Measurements from ENCODE around the gene GALNS.

GALNS gene

DNA sequence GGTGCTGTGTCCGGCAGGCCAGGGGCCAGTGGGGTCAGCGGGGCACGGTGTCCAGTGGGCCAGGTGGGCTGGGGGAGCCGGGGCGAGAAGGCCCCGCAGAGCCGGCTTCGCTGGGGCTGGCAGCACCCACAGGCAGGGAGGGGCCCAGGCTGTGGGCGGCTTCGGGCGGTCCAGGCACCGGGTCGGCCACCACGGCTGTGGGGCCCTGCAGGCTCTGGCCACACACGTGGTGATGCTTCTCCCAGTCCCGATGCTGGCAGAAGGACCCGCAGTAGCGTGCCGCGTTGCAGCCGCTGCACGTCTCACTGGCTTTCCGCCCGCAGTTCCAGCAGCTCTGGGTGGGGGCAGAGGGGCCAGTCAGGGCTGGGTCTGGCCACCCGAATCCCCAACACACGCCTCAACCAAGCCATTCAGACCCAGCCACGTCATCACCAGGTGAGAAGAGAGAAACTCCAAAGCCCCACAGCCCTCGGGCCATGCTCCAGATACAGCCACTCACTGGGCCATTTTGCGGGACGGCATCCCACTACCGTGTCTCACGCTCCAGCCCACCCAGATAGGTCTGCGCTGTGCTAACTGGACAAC, 20.3 kb upstream of the GALNS start:
- no peak for DNase-seq (ENCODE audit: low read depth in 3 of 3)

DNA sequence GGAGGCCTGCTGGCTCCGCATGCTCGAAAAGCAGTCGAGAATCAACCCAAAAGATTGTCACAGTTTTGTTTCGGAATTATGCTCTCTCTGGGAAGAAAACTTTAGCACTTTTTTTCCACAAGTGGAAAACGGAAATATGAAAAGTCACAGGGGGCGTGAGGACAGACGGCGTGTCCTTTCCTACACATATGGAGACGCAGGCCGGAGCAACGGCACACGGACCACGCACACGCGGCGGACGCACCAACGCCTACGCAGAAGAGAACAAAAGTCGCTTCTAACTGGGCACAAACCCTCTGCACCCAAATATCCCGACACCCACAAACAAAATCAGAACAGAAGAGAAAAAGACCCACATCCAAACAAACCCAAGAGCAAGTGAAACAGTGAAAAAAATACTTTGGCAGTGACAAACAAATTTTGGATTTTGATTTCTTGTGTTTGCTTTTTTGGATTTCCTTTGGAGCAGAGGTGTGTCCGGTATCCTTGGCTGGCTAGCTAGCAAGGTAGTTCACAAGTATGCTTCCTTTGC, 19.0 kb upstream of the GALNS start:
- DNase-seq (ENCODE audit: low read depth in 3 of 3): no peak

DNA sequence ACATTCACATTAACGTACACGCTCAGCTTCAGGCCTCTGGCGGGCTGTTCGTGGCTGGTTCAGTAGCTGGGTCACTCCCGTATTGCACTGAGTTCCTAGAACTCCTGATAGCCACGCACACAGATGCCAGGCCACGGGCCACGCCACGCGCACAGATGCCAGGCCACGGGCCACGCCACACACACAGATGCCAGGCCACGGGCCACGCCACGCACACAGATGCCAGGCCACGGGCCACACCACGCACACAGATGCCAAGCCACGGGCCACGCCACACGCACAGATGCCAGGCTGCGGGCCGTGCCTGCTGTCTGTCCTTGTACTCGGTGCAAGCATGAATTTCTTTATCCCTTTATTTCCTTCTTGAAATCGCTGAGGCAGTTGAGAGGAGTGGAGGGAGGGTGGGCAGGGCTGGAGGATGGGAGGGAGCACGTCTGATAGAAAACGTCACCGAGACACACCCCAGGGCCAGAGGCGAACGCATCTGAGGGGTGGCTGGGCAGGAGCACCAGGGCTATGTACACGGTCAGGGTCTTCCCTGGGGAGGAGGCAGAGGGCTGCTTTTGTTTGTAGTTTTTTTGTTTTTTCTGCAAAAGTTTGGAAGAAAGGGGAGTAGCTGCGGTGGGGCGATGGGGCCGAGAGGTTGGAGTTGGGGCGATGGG, 18.3 kb upstream of the GALNS start:
- DNase-seq (ENCODE audit: low read depth in 3 of 3): no peak

DNA sequence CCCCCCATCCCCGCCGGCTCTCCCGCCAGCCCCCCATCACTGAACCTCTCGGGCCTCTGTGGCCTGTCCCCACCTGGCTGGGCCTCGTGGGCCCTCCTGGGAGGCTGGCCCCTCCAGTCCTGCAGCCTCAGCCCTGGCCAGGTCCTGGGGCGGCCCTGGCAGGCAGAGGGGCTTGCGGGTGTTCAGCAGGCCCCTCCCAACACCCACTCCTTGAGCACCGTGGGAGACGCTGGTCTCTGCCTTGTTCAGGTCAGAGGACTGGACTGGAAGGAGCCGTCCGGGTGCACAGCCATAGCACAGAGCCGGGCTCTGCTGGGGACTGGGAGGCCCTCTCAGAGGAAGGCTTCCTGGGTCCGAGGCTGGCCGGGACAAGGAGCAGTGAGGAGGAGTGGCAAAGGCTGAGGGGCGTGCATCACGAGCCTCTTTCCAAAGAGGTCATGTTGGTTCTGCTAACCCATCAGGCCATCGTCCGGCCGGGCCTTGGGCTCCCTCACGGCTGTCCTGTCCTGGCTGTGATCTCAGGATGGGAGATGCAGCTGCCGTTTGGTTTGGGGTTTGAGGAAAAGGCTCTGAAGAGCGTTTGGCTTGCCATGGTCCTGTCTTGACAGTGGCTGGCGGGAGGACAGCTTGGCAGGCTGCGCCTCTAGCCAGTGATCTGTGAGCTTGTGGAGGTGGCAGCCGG, 16.0 kb upstream of the GALNS start:
- no peak for DNase-seq (ENCODE audit: low read depth in 3 of 3)

DNA sequence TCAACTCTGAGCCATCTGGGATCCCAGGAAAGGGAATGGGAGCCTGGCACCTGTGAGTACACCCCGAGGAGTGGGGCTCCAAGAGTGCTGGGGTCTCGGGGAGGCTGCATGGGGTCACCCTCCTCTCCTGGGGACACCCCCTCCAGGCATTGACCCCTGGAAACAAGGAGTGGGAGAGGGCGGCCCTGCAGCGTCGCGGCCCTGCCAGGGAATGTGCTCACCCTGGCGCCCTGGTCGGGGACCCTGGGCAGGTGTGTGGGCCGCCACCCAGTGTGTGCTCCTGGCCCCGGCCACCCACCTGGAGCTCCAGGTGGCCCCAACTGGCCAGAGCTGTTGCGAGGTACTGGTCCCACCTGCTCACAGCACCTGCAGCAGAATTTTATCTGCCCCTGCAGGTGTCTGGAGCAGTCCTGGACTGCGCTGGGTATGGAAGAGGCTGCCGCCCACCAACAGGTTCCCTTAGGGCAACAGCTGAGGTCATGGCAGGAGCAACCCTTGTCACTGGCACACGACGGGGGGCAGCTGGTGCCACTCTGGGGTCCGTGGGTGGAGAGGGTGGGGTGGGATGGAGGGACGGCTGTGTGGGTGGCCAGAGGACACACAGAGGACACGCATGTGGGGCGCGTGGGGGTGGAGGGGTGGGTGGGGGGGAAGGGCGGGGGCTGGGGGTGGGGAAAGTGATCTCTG, 15.1 kb upstream of the GALNS start:
- no peak for DNase-seq (ENCODE audit: low read depth in 3 of 3)

DNA sequence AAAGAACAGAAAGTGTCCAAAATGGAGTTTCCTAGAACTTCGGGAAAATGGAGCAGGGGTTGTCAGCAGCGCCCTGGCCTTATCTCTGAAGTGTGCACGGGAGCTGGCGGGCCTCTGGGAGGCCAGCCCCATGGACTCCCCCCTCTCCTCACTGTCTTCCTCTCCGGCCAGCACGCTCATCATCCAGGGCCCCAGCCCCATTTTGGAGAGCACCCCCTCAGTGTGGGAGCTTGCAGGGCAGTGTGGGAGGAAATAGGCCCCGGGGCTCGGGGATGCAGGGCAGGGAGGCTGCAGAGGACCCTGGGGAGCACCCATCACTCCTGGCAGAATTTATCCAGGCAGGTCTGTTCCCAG, 14.6 kb upstream of the GALNS start:
- DNase-seq (ENCODE audit: low read depth in 3 of 3): no peak

DNA sequence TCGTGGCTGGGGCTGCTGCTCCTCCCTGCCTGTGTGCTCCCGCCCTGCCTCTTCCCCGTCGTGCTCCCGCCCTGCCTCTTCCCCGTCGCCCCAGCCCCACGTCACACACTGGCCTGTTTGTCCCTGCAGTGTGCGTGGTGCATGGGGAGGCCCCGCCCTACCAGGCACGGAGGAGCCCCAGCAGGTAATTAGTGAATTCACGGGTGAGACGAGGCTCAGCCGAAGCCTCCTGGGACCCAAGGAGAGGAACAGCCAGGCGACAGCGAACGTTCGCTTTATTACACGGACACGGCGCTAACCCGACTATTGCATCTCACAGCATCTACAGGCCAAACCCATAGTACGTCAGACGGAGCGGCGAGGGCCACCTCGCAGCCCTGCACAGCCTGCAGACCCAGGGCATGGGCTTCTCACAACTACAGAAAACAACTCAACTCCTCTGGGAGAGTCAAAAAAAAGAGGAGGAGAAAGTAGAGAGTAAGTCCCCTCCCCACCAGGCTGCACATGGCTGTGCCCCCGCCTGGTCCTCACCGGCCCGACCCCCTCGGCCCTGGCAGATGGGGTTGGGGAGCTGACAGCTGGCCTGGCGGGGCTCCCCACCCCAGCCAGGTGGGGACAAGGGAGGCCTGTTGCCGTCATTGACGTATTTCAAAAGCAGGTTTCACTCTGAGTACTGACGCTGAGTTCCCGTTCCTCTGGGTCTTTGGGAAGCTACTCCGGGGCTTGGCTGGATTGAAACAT, 14.0 kb upstream of the GALNS start:
- DNase-seq (ENCODE audit: low read depth in 3 of 3): no peak

DNA sequence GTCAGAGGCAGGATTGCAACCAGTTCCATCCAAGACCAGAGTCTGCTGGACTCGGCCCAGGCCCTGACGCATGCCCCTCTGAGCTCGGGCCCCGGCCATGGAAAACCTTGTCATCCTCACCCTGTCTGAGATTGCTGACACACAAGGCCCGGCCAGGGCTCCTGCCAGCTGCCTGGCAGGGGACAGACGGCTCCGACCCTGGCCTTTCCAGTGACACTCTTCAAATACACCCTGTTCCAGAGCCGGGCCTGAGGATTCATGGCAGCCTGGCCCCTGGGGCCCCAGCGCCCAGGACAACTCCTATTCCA, 12.9 kb upstream of the GALNS start:
- DNase-seq (ENCODE audit: low read depth in 3 of 3): no peak

DNA sequence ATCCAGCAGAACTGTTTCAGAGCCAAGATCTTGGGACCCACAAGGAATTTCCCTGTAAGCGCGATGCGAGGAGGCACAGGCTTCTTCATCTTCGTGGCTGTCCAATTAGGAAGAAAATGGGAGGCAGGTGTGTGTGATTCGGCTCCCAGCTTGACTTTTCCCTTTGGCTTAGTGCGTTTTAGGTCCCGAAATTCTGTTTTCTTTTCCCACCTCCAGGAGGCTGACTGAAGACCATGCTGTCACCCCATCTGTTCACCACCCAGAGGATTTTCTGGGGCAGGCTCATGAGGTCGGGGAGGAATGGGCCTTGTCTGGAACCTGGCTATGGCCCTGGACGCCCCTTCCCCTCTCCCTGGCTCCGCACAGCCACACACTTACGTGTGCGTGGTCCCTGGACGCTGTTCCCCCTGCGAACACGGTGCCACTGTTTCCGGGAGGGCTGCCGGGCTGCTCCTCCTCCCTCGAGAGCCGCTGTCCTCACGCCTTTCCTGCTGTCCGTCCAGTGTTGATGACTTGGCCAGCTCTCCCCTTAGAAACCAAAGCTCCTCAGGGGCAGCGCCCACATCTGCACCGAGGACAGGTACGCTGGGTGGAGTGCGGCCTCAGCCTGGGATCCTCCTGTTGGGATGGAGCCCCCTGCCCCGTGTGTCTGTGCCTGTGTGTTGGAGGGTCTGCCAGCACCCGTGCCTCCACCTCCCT, 12.4 kb upstream of the GALNS start:
- DNase-seq (ENCODE audit: low read depth in 3 of 3): no peak

DNA sequence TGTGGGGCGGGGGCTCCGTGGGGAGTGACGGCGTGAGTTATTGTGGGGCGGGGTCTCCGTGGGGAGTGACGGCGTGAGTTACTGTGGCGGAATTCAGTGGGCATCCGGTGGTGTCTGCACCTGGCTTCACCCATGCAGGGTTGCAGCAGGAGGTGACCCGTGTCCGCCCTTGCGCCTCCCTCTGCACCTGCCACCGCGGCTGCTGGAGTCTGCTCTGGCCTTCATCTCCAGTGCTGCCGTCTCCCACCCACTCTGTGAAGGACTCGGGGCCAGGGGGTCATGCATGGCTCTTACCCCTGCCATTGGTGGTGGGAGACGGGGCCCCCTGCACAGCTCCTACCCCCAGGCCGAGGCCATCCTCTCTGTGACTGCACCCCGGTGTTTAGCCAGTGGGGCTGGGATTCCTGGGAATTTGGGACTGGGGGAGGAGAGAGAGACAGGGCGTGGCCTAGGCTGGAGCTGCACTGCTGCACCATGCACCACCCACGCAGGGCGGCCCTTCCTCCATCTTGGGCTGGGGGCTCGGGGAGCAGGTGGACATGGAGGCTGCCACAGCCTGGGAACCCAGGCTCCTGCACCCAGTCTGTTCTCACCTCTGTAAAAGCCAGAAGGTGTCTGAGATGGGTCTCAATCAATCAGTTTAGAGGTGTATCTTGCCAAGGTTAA, 11.0 kb upstream of the GALNS start:
- no peak for DNase-seq (ENCODE audit: low read depth in 3 of 3)

DNA sequence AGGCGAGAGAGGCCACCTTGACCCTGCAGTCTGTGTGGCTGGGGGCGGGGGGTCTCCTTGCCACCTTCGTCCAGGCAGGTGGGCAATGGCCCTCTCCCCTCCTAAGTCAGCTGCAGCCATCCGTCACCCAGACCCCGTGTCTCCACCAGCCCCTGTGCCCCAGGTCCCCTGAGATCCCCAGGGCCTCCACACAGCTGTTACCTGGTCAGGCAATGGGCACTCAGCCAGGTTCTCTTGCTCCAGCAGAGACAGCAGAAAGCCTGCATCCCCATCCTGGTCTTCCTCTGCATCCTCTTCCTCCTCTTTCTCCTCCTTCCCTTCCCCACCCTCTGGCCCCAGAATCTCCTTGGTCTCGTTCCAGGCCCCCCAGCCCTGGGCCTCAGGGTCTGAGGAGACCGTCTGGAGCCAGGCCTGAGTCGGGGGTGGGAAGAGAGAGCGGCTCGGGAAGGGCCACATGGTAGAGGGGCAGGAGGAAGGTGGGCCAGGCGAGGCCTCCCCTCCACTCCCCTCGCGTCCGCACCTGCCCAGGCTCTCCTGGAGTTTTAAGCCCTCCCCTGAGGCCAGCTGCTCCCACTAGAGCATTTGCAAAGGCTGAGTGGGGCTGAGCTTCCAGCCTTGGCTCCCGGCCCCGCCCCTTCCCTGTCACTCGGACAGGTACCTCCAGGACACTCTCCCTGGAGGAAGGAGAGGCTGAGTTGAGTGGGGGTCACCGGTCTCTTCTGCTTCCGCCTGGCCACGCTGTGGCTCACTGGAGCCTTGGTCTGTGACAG, 9.6 kb upstream of the GALNS start, which contains the start of gene PABPN1L:
Gene PABPN1L, minus strand, starts transcription at position 510 of the 770 bp plus-strand sequence. Its CDS starts 54 bp downstream, at position 456.
- DNase-seq (ENCODE audit: low read depth in 3 of 3): no peak

DNA sequence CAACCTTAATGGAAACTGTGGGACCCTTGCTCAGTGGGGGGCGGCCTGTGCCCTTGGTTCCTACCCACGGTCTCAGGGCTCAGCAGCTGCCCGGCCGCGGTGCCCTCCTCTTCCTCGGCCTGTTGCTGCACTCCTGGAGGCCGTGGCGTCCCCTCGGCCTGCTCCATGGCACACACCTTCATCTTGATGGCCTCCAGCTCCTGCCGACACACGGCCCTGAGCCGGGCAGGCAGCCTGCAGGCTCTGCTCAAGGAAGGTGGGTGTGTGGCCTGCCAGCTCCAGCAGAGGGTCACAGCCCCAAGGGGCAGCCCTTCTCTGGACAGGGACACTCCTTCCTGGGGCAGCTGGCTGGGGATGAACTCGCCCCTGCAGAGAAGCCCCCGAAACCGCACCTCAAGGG, 9.0 kb upstream of the GALNS start:
- DNase-seq (ENCODE audit: low read depth in 3 of 3): no peak

DNA sequence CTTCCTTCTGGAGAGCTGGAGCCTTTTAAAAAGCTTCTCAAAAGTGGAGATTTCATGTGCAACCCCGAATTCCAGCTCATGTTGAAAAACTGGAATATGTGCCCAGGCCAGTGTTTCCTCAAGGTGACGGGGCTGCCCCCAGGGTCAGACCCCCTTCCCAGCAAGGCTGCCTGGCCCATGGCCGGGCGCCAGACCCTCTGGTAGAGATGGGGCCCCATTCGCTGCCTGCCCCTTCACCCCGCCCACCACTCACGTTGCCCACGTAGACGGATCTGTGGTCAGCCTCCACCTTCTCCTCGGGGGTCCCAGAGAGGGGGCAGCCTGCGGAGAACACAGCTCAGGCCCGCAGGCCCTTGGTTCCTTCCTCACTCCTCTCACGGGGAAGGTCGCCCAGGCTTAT, 8.6 kb upstream of the GALNS start:
- DNase-seq (ENCODE audit: low read depth in 3 of 3): no peak

DNA sequence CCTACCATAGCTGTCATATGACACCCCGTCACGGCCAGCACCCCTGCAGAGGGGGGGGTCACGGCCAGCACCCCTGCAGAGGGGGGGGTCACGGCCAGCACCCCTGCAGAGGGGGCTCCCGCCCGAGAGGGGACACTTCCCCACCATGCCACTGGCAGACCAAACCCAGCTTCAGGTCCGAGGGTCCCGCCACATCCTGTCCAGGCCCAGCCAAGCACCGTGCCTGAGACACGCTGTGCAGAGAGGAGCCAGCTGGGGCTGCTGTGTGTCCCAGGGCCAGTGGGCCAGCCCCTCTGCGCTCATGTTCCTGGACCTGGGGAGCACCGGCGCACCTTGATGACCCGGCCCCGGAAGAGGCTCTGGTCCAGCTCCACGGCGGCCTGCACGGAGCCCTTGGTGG, 7.8 kb upstream of the GALNS start:
- no peak for DNase-seq (ENCODE audit: low read depth in 3 of 3)

DNA sequence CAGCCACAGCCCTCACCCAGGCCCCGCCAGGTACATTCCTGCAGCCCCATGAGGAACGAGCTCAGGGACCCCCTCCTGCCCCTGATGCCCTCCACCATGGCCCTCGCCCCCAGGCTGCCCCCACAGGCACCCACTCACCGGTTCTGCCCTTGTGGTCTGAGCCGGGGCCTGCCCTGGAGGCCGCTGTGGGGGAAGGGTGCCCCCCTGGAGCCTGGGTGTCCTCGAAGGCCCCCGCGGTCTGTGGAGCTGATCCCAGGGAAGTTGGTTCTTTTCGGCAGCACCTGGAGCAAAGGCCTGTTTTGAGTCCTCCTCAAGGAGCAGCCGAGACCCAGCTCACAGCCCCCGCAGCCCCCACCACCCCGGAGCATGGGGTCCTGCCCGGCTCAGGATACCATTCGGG, 7.4 kb upstream of the GALNS start:
- DNase-seq (ENCODE audit: low read depth in 3 of 3): no peak

DNA sequence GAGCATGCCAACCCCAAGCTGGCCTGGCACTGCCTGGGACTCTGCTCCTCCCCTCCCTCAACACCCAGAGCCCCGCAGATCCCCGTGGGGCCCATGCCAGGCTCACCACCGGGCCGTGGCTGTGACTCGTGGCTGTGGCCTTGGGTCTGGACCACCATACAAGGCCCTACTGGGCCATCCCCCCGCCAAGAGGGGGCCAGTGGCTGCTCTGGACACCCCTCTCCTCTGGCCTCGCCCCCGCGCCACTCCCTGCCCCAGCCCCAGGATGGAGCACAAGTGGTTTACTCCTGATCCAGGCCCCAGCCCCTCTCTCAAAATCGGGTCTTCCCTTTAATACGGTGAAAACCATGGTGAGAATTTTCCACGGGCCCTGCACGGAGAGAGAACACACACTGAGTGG, 6.7 kb upstream of the GALNS start:
- no peak for DNase-seq (ENCODE audit: low read depth in 3 of 3)

DNA sequence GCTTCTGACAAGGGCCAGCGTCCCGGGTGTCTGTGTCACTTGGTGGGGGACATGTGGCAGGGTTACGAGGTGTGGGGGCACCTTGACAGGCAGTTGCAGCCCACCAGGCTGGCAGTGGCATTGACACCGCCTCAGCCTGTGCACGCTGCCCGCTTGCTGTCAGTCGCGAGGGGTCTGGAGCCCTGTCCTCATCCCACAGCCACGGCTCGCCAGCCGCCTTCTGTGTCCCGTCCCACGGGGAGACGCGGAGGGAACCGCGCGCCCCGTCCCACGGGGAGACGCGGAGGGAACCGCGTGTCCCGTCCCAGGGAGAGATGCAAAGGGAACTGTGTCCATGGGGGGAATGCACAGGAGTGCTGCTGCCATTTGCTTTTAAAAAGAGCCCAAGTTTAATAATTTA, 6.2 kb upstream of the GALNS start:
- DNase-seq (ENCODE audit: low read depth in 3 of 3): no peak

DNA sequence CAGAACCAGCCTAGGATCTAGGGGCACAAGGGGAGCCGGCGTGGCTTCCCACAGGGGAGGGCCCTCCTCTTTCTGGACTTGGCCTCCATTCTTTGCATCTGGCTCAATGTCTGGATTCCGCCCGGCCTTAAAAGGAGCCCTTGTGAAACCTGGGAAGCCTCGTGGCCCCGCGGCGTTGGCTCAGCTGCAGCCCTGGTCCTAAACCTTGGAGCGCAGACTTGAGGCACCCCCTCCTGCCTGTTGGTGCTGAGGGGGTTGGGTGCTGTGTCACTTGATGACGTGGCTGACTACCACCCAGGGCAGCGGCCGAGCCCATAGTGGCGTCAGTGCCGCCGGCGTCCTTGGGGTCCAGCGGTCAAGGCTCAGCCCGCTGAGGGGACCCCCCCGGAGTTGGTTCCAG, 4.6 kb upstream of the GALNS start:
- no peak for DNase-seq (ENCODE audit: low read depth in 3 of 3)

DNA sequence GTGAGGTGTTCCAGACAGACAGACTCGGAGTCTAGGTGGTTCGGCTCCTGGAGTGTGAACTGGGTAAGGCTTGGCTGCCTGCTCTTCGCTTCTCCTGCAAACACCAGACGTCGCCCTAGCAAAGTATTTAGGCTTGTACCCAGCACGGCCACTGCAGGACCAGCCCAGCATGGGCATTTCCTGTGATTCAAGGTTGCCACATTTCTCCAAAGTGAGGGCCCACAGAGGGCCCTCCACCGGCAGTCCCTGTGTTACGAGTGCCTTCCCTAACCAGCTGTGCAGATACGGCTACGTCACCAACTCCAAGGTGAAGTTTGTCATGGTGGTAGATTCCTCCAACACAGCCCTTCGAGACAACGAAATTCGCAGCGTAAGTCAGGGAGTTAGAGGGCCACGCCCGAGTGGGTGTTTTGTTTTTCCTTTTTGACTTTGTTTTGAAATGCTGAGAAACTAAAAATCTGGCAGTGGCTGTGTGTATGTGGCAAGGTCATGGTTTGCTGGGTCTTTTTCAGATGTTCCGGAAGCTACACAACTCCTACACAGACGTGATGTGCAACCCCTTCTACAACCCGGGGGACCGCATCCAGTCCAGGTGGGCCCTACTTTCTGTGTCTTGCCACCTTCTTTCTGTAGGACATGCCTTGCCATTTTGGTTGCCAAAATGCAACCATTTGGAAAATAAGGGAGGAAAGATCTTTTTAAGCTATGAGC, 2.8 kb upstream of the GALNS start:
- no peak for DNase-seq (ENCODE audit: low read depth in 3 of 3)

All from stimulated activated CD4-positive, alpha-beta T cell treated with anti-CD3 and anti-CD28 coated beads, TNF-alpha, amount 100 ng/mL, for 48 hours (primary cell).